DMS153 (cell line): ENCODE data around the gene TRIP6.
"Not testable (repeated sequence)": the region's sequence is repeated elsewhere in the genome, so short reads cannot be mapped to it uniquely, and the experiment has no call there.

Experiments used
- DNase-seq: peaks from one replicate; lab custom pipeline; 2025; lab: John Stamatoyannopoulos, UW

Gene TRIP6

DNA sequence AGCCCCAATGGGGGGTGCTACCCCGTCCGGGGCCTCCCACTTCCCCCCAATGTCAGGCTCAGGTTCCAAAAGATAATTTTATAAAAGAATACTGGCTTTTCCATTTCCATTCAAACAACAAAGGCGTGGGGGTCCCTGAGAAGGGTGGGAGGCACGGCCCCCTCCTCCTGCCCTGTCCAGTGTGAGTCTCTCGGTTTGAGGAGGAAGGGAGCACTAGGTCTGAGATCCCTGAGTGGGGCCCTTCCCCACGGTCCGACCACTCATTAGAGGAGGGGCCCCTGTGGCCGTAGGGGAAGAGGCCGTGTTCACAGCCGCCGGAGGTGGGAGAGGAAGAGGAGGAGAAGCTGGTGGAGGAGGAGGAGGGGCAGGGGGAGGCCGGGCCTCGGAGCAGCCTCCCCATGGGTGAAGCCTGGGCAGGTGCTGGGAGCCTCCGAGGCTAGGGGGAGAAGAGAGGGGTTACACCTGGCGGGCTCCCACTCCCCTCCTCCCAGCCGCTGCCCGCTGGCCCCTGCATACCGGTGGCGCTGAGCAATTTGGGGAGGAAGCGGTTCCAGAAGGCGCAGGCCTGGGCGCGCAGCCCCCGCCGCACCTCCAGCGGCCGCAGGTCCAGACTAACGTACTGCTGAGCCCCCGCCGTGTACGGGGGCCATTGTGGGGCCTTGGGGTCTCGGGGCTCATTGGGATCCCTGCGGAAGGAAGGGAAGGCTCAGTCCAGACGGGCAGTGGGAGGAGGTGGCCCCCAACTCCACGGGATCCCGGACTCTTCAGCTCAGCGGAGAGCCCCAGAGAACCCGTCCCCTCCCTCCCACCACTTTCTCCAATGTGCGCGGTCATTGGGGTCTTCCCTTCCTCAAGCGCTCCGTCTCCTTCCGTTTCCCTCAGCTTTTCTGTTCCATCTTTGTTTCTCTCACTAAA is 23.7 kb downstream of the TRIP6 start:
- DNase-seq: no peak

GRCh38 chr7:100891568-100892247 is 24.5 kb downstream of the TRIP6 start:
- no peak for DNase-seq

DNA sequence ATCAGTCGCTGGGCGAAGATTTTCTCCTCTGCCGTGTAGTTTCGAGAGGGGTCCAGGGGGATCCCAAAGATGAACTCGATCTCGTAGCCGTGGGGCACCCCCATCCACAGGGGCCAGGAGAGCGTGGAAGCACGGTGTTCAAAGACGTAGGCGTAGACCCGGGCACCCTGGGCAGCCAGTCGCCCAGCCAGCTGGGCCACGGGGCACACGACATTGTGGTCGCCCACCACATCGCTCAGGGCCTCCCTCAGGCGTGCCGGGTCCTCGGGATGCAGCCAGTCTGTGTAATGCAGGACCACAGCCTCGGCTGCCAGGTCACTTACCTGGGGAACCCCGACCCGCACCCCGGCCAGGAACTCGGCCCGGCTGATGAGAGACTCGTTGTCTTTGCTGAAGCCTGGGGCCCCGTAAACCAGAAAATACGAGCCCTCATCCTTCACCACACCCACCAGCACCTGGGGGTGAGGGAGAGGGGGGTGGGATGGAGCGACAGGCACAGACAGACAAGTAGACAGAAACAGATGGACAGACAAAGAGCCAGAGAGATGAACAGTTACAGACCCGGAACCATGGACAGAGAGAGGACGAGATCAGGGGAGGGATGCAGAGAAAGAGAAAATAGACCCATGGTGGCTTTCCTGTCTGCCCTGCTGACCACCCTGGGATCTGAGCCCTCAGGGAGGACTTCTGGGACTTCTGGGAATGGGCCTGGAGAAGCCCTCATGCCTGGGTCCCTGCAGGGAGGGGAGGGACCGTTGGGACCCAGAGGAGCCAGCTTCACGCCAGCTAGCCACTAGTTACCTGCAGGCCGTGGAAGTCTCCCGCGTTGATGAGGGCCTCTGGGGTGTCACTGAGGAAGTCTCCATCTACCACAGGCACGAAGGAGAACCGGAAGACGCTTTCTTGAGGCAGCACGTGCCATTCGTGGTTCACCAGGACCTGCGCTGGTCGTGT is 25.5 kb downstream of the TRIP6 start:
- no peak for DNase-seq

DNA sequence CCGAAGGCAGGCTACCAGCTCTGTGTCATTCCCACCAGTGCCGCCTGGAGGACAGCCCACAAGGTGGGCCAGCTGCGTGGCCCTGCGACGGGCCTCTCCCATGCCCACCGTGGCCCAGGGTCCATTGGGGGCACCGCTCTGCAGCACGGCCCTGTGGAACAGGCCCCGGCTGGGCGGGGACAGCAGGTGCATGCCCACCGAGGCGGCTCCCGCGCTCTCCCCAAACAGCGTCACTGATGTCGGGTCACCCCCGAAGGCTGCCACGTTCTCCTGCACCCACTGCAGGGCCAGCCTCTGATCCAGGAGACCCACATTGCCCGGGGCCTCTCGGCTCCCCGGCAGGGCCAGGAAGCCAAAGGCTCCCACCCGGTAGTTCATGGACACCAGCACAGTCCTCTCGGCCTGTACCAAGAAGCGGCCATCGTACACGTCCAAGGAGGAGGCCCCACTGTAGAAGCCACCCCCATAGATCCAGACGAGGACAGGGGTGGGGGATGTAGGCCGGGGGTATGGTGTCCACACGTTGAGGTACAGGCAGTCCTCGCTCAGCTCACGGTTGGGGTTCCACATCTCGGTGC is 26.2 kb downstream of the TRIP6 start:
- DNase-seq: no peak

DNA sequence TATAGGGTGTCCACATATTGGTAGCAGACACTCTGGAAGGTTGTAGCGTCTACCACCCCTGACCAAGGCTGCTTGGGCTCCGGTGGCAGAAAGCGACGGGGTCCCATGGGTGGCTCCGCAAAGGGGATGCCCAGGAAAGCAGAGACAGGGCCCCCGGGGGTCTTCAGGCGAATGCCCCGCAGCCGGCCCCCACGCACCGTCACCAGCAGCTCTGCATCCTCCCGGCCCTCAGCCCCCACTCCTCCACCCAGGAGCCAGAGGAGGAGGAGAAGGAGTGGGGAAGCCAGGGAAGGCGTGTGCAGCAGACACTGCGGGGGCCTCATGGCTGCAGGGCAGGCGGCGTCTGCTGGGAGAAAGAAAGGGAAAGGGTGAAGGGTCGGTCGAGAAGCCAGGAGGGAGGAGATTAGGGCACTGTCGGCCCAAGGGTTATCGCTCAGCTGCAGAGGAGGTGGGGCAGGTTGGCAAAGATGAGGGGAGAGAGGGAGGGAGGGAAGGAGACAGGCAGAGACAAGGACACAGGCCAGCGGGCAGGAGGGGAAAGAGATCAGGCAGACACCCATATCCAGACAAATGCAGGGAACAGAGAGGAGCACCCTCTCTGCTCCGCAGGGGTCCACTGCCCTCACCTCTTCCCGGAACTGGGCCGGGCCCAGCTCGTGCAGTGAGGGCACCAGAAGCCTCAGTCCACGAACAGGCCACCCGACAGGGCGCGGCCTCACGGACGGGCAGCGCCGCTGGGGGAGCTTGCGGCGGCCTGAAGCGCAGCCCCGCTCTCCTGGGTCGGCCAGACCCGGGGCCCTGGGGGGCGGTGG is 26.9 kb downstream of the TRIP6 start:
- no peak for DNase-seq

- DNase-seq: peak; percentile 3
These were observed 27.9 kb downstream of the TRIP6 start for GRCh38 chr7:100894860-100895700.

- DNase-seq: no peak
These were observed 28.4 kb downstream of the TRIP6 start, which contains the start of gene ACHE for GRCh38 chr7:100895701-100895955. Gene ACHE, minus strand, starts transcription at chr7:100895888. Its CDS starts 1,656 bp downstream, at chr7:100894232.

GRCh38 chr7:100895956-100896731 is 29.0 kb downstream of the TRIP6 start:
- DNase-seq: no peak

GRCh38 chr7:100896732-100897608 is 29.8 kb downstream of the TRIP6 start:
- DNase-seq: no peak

DNA sequence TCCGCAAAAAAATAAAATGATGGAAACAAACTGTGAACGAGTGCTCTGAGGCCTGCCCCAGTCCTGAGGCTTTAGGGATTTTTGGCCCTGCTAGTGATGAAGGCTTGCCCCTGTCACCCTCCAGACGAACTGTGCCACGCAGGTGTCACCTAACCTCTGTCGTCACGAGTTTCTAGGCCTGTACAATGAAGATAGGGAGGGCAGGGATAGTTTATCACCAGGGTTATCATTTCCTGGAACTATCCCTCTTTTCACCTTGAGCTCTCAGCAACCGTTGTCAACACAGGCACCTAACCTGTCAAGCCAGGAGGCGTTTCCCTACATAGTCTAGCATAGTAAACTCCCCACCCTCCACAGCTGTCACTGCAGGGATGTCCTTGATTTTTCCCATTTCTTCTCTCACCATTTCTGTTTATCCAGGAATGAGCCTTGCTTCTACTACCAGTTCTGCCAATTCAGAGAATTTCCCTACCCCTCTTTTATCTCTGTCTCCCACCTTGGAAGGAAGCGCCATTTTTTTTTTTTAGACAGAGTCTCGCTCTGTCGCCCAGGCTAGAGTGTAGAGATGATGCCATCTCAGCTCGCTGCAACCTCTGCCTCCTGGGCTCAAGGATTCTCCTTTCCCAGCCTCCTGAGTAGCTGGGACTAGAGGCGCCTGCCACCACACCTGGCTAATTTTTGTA is 30.7 kb downstream of the TRIP6 start:
- DNase-seq: peak; percentile 59

GRCh38 chr7:100899432-100899831 is 32.2 kb downstream of the TRIP6 start:
- DNase-seq: no peak

DNA sequence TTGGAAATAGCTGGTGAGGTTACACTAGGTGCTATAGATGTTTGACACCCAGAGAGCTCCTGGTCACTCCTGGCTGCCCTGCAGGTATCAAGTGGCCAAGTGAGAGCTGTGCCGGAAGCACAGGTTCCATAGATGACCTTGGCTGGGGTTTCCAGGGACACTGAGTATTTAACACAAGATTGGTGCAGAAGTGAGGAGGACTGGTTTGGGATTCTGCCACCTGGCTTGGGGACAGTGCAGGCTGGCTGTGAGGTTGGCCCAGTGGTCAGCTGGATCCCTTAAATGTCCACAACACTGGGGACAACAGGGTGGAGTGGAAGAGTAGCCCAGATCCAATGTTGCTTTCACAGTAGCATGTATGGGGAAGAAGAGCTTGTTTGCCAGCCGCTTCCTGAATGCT is 33.8 kb downstream of the TRIP6 start:
- no peak for DNase-seq

DNA sequence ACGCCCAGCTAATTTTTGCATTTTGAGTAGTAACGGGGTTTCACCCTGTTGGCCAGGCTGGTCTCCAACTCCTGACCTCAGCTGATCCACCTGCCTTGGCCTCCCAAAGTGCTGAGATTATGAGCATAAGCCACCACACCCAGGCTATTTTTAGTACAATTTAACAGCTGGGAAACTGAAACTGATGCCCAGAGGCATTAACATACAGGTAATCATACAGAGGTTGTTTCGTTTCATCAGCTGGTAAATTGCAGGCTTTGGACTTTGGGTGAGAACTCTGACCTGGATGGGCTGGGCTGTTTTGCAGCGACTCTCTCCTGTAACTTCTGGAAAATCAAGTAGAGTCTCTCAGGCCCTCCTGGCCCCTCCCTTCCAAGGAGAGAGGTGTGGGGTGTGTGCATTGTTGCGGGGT is 34.7 kb downstream of the TRIP6 start:
- no peak for DNase-seq

- DNase-seq: no peak
These were observed 35.5 kb downstream of the TRIP6 start for GRCh38 chr7:100902638-100903037.

DNA sequence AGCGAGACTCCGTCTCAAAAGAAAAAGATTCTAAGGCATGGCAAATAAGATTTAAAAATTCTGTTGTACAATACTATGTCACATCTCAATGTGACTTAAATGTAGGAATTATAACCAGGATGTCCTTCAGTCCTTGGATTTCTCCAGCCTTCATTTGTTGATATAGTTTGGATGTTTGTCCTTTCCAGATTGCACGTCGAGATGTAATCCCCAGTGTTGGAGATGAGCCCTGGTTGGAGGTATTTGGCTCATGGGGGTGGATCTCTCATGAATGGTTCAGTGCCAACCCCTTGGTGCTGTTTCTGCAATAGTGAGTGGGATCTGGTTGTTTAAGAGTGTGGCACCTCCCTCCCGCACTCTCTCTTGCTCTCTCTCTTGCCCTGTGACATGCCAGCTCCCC is 41.3 kb downstream of the TRIP6 start:
- DNase-seq: no peak

GRCh38 chr7:100910443-100910842 is 43.3 kb downstream of the TRIP6 start:
- not testable (repeated sequence) for DNase-seq

DNA sequence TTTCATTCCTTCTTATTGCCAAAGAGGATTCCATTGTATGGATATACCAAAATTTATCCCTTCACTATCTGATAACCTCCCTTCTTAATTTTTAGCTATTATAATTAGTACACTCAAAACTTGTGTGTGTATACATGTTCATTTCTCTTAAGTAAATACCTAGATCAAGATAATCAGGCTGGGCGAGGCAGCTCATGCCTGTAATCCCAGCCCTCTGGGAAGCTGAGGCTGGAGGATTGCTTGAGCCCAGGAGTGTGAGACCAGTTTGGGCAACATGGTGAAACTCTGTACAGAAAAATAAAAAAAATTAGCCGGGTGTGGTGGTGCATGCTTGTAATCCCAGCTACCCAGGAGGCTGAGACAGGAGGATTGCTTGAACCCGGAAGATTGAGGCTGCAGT is 44.3 kb downstream of the TRIP6 start:
- DNase-seq: no peak
